ENCODE measurements around the gene XIRP2.

The XIRP2 gene

DNA sequence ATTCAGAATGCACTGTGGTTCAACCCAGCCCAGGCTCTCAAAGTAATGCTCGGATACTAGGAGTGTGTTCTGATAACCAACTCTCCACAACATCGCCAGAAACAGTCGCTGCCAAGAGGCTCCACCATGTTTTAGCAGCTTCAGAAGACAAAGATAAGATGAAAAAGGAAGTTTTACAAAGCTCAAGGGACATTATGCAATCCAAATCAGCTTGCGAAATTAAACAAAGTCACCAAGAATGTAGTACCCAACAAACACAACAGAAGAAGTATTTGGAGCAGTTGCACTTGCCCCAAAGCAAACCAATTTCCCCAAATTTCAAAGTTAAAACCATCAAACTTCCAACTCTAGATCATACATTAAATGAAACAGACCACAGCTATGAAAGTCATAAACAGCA, 360.9 kb downstream of the XIRP2 start:
- no peaks in the 10 kb centered on the region for H3K79me2 ChIP-seq (ENCODE audit: control insufficient read depth, insufficient read depth, low read length)
- H3K9ac ChIP-seq (ENCODE audit: low read length) = no peak overlapping the region
- no peak overlapping the region for H2BK15ac ChIP-seq (replicated peaks; ENCODE audit: low read depth)
- no peaks in the 10 kb centered on the region for H3K4me1 ChIP-seq (ENCODE audit: control insufficient read depth, low read depth, low read length)
- no peak overlapping the region for H3K4me2 ChIP-seq (ENCODE audit: low read length)
- no peak overlapping the region for H2AK5ac ChIP-seq (ENCODE audit: low read length)
- H3K79me1 ChIP-seq (ENCODE audit: low read length) = no peaks in the 10 kb centered on the region
- DNase-seq = no peak
- H4K5ac ChIP-seq (ENCODE audit: low read length) = no peak overlapping the region
- H3K4me3 ChIP-seq (ENCODE audit: low read length) = no peak overlapping the region
- H4K8ac ChIP-seq (ENCODE audit: low read depth, low read length) = no peak overlapping the region
- no CpG with 5 or more reads among the region's 4 CpGs for WGBS (ENCODE audit: extremely low coverage, insufficient coverage, low lambda C conversion rate)
- no peaks in the 10 kb centered on the region for H3K36me3 ChIP-seq (ENCODE audit: control insufficient read depth, insufficient read depth, low read length)
- H3K56ac ChIP-seq (ENCODE audit: low read length) = no peak overlapping the region
- no peaks in the 10 kb centered on the region for H3K27me3 ChIP-seq (ENCODE audit: insufficient read depth, low read length, poor library complexity)
- H3K27ac ChIP-seq (ENCODE audit: low read depth, low read length) = no peak overlapping the region
- no peak overlapping the region for H2BK120ac ChIP-seq (ENCODE audit: low read depth, low read length)
- H3K23ac ChIP-seq (ENCODE audit: low read length) = no peak overlapping the region
- no peak overlapping the region for H3K4ac ChIP-seq (ENCODE audit: low read depth, low read length)
- no peak overlapping the region for H2BK5ac ChIP-seq (ENCODE audit: low read length)
- no peak overlapping the region for H3K18ac ChIP-seq (ENCODE audit: low read length)

- Histone ChIP-seq H3K79me2 (ENCODE audit: control insufficient read depth, insufficient read depth, low read length) (no peaks in the 10 kb centered on the region), H3K4me3 (ENCODE audit: low read length) (no peak overlapping the region), H3K23ac (ENCODE audit: low read length) (no peak overlapping the region), H3K56ac (ENCODE audit: low read length) (no peak overlapping the region), H3K27me3 (ENCODE audit: insufficient read depth, low read length, poor library complexity) (no peaks in the 10 kb centered on the region), H2BK5ac (ENCODE audit: low read length) (no peak overlapping the region), H3K4ac (ENCODE audit: low read depth, low read length) (no peak overlapping the region), H3K27ac (ENCODE audit: low read depth, low read length) (no peak overlapping the region), H3K4me1 (ENCODE audit: control insufficient read depth, low read depth, low read length) (no peaks in the 10 kb centered on the region), H2AK5ac (ENCODE audit: low read length) (no peak overlapping the region), H3K9ac (ENCODE audit: low read length) (no peak overlapping the region), H3K36me3 (ENCODE audit: control insufficient read depth, insufficient read depth, low read length) (no peaks in the 10 kb centered on the region), H2BK120ac (ENCODE audit: low read depth, low read length) (no peak overlapping the region), H2BK15ac (replicated peaks; ENCODE audit: low read depth) (no peak overlapping the region), H4K8ac (ENCODE audit: low read depth, low read length) (no peak overlapping the region), H3K18ac (ENCODE audit: low read length) (no peak overlapping the region), H4K5ac (ENCODE audit: low read length) (no peak overlapping the region), H3K79me1 (ENCODE audit: low read length) (no peaks in the 10 kb centered on the region), H3K4me2 (ENCODE audit: low read length) (no peak overlapping the region)
- WGBS (ENCODE audit: extremely low coverage, insufficient coverage, low lambda C conversion rate) = no CpG with 5 or more reads among the region's 2 CpGs
- DNase-seq = no peak
Observed at GRCh38 chr2:167253025-167253424, 364.7 kb downstream of the XIRP2 start.

DNA sequence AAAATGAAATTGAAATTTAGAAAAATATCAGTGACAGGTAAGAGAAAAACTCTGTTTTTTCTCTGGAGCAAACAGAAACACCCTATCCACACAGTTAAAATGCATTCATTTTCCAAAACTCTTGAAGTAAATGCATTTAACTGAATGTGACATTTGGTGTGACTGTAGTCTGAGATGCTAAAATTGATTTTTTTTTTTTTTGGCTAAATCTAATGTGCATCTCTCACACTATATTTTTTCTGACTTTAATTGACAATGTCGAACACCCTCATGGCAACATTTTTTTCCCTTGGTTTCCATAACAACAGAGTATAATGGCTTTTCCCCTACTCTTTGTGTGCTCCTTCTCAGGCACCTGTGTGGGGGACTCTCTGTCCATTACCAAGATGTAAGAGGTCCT, 366.4 kb downstream of the XIRP2 start:
- WGBS (ENCODE audit: extremely low coverage, insufficient coverage, low lambda C conversion rate) = no CpG with 5 or more reads among the region's 1 CpG
- H3K27ac ChIP-seq (ENCODE audit: low read depth, low read length) = no peak overlapping the region
- no peak overlapping the region for H2BK5ac ChIP-seq (ENCODE audit: low read length)
- no peak overlapping the region for H2BK15ac ChIP-seq (replicated peaks; ENCODE audit: low read depth)
- no peak overlapping the region for H3K18ac ChIP-seq (ENCODE audit: low read length)
- no peaks in the 10 kb centered on the region for H3K4me1 ChIP-seq (ENCODE audit: control insufficient read depth, low read depth, low read length)
- no peak for DNase-seq
- no peak overlapping the region for H3K23ac ChIP-seq (ENCODE audit: low read length)
- H3K4me3 ChIP-seq (ENCODE audit: low read length) = no peak overlapping the region
- no peak overlapping the region for H3K9ac ChIP-seq (ENCODE audit: low read length)
- H3K56ac ChIP-seq (ENCODE audit: low read length) = no peak overlapping the region
- H3K79me2 ChIP-seq (ENCODE audit: control insufficient read depth, insufficient read depth, low read length) = no peaks in the 10 kb centered on the region
- no peaks in the 10 kb centered on the region for H3K79me1 ChIP-seq (ENCODE audit: low read length)
- no peak overlapping the region for H2AK5ac ChIP-seq (ENCODE audit: low read length)
- no peak overlapping the region for H3K4ac ChIP-seq (ENCODE audit: low read depth, low read length)
- H4K5ac ChIP-seq (ENCODE audit: low read length) = no peak overlapping the region
- H3K4me2 ChIP-seq (ENCODE audit: low read length) = no peak overlapping the region
- H2BK120ac ChIP-seq (ENCODE audit: low read depth, low read length) = no peak overlapping the region
- no peaks in the 10 kb centered on the region for H3K27me3 ChIP-seq (ENCODE audit: insufficient read depth, low read length, poor library complexity)
- H4K8ac ChIP-seq (ENCODE audit: low read depth, low read length) = no peak overlapping the region
- no peaks in the 10 kb centered on the region for H3K36me3 ChIP-seq (ENCODE audit: control insufficient read depth, insufficient read depth, low read length)

DNA sequence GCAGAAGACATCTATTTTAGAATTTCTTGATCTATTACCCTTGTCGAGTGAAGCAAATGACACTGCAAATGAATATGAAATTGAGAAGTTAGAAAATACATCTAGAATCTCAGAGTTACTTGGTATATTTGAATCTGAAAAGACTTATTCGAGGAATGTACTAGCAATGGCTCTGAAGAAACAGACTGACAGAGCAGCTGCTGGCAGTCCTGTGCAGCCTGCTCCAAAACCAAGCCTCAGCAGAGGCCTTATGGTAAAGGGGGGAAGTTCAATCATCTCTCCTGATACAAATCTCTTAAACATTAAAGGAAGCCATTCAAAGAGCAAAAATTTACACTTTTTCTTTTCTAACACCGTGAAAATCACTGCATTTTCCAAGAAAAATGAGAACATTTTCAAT, 370.4 kb downstream of the XIRP2 start:
- no peak overlapping the region for H4K8ac ChIP-seq (ENCODE audit: low read depth, low read length)
- no peaks in the 10 kb centered on the region for H3K27me3 ChIP-seq (ENCODE audit: insufficient read depth, low read length, poor library complexity)
- no CpG with 5 or more reads among the region's 3 CpGs for WGBS (ENCODE audit: extremely low coverage, insufficient coverage, low lambda C conversion rate)

GRCh38 chr2:167264380-167264779, 376.1 kb downstream of the XIRP2 start:
- H3K4ac ChIP-seq (ENCODE audit: low read depth, low read length) = no peak overlapping the region
- no CpG with 5 or more reads among the region's 5 CpGs for WGBS (ENCODE audit: extremely low coverage, insufficient coverage, low lambda C conversion rate)
- H3K27me3 ChIP-seq (ENCODE audit: insufficient read depth, low read length, poor library complexity) = no peaks in the 10 kb centered on the region
- no peak overlapping the region for H2BK120ac ChIP-seq (ENCODE audit: low read depth, low read length)
- H3K18ac ChIP-seq (ENCODE audit: low read length) = no peak overlapping the region
- H2BK15ac ChIP-seq (replicated peaks; ENCODE audit: low read depth) = no peak overlapping the region
- H3K4me1 ChIP-seq (ENCODE audit: control insufficient read depth, low read depth, low read length) = no peaks in the 10 kb centered on the region
- H2BK5ac ChIP-seq (ENCODE audit: low read length) = no peak overlapping the region
- no peak overlapping the region for H4K5ac ChIP-seq (ENCODE audit: low read length)
- no peak overlapping the region for H3K9ac ChIP-seq (ENCODE audit: low read length)
- no peak overlapping the region for H3K23ac ChIP-seq (ENCODE audit: low read length)
- H4K8ac ChIP-seq (ENCODE audit: low read depth, low read length) = no peak overlapping the region
- DNase-seq = peak; percentile 61
- no peak overlapping the region for H3K4me3 ChIP-seq (ENCODE audit: low read length)
- H3K27ac ChIP-seq (ENCODE audit: low read depth, low read length) = no peak overlapping the region
- no peak overlapping the region for H3K56ac ChIP-seq (ENCODE audit: low read length)
- no peaks in the 10 kb centered on the region for H3K36me3 ChIP-seq (ENCODE audit: control insufficient read depth, insufficient read depth, low read length)
- H2AK5ac ChIP-seq (ENCODE audit: low read length) = no peak overlapping the region
- H3K79me2 ChIP-seq (ENCODE audit: control insufficient read depth, insufficient read depth, low read length) = no peaks in the 10 kb centered on the region
- H3K79me1 ChIP-seq (ENCODE audit: low read length) = no peaks in the 10 kb centered on the region
- no peak overlapping the region for H3K4me2 ChIP-seq (ENCODE audit: low read length)

More for the DNA sequence above, 370.4 kb downstream of the XIRP2 start:
- H3K4me3 ChIP-seq (ENCODE audit: low read length) = no peak overlapping the region
- no peak overlapping the region for H3K27ac ChIP-seq (ENCODE audit: low read depth, low read length)
- H3K36me3 ChIP-seq (ENCODE audit: control insufficient read depth, insufficient read depth, low read length) = no peaks in the 10 kb centered on the region
- H3K79me2 ChIP-seq (ENCODE audit: control insufficient read depth, insufficient read depth, low read length) = no peaks in the 10 kb centered on the region
- H3K4me1 ChIP-seq (ENCODE audit: control insufficient read depth, low read depth, low read length) = no peaks in the 10 kb centered on the region
- no peak overlapping the region for H2BK120ac ChIP-seq (ENCODE audit: low read depth, low read length)
- no peak overlapping the region for H2BK5ac ChIP-seq (ENCODE audit: low read length)
- no peak overlapping the region for H2BK15ac ChIP-seq (replicated peaks; ENCODE audit: low read depth)
- H3K9ac ChIP-seq (ENCODE audit: low read length) = no peak overlapping the region
- no peaks in the 10 kb centered on the region for H3K79me1 ChIP-seq (ENCODE audit: low read length)
- H4K5ac ChIP-seq (ENCODE audit: low read length) = no peak overlapping the region
- H3K4me2 ChIP-seq (ENCODE audit: low read length) = no peak overlapping the region
- H3K4ac ChIP-seq (ENCODE audit: low read depth, low read length) = no peak overlapping the region
- DNase-seq = peak; percentile 2
- H3K18ac ChIP-seq (ENCODE audit: low read length) = no peak overlapping the region
- no peak overlapping the region for H2AK5ac ChIP-seq (ENCODE audit: low read length)
- no peak overlapping the region for H3K23ac ChIP-seq (ENCODE audit: low read length)
- H3K56ac ChIP-seq (ENCODE audit: low read length) = no peak overlapping the region

DNA sequence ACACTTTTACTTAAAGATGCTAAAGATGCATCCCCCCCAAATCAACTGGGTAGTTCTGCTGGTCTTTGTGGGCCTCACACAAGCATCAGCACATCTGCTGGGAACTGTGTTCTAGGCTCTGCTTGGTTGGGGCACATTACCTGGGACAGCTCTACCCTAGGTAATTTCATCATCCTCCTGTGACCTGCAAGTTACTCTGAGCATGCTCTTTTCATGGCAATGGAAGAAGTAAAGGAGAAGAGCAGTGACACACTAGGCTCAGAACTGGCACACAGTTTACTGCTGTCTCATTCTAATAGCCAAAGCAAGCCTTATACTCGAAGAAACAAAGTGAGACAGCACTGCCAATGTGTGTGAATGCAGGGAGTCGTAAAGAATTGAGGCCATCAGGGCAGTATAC, 376.7 kb downstream of the XIRP2 start:
- Histone ChIP-seq H3K23ac (ENCODE audit: low read length) (no peak overlapping the region), H4K5ac (ENCODE audit: low read length) (no peak overlapping the region)
- no CpG with 5 or more reads among the region's 2 CpGs for WGBS (ENCODE audit: extremely low coverage, insufficient coverage, low lambda C conversion rate)

More for the DNA sequence above, 376.7 kb downstream of the XIRP2 start:
- Histone ChIP-seq H3K79me1 (ENCODE audit: low read length) (no peaks in the 10 kb centered on the region), H3K4ac (ENCODE audit: low read depth, low read length) (no peak overlapping the region), H3K79me2 (ENCODE audit: control insufficient read depth, insufficient read depth, low read length) (no peaks in the 10 kb centered on the region), H3K4me2 (ENCODE audit: low read length) (no peak overlapping the region), H3K36me3 (ENCODE audit: control insufficient read depth, insufficient read depth, low read length) (no peaks in the 10 kb centered on the region), H3K4me1 (ENCODE audit: control insufficient read depth, low read depth, low read length) (no peaks in the 10 kb centered on the region), H2BK15ac (replicated peaks; ENCODE audit: low read depth) (no peak overlapping the region), H3K27ac (ENCODE audit: low read depth, low read length) (no peak overlapping the region), H3K56ac (ENCODE audit: low read length) (no peak overlapping the region), H2AK5ac (ENCODE audit: low read length) (no peak overlapping the region), H3K18ac (ENCODE audit: low read length) (no peak overlapping the region), H2BK5ac (ENCODE audit: low read length) (no peak overlapping the region), H3K9ac (ENCODE audit: low read length) (no peak overlapping the region), H3K27me3 (ENCODE audit: insufficient read depth, low read length, poor library complexity) (no peaks in the 10 kb centered on the region), H2BK120ac (ENCODE audit: low read depth, low read length) (no peak overlapping the region), H4K8ac (ENCODE audit: low read depth, low read length) (no peak overlapping the region), H3K4me3 (ENCODE audit: low read length) (no peak overlapping the region)
- no peak for DNase-seq
